Neuron (in vitro differentiated cells): ENCODE results near the gene DTX2.
"Not testable (repeated sequence)": the region's sequence is repeated elsewhere in the genome, so short reads cannot be mapped to it uniquely, and the experiment has no call there.

Experiments
- H2AFZ ChIP-seq: one replicate; pipeline ENCODE4 v1.6.1; 2013; ENCODE audit warnings: low read depth, mild to moderate bottlenecking, inconsistent platforms, low read length, moderate library complexity
- H3K27me3 ChIP-seq: one replicate; pipeline ENCODE4 v1.6.1; 2013; ENCODE audit warnings: low read length; ENCODE audit not compliant: insufficient read depth
- H3K36me3 ChIP-seq: one replicate; pipeline ENCODE4 v1.6.1; 2013; ENCODE audit warnings: low read length; ENCODE audit not compliant: insufficient read depth
- H3K4me1 ChIP-seq: one replicate; pipeline ENCODE4 v1.6.1; 2013; ENCODE audit warnings: low read length; ENCODE audit not compliant: insufficient read depth
- H3K4me3 ChIP-seq: 2 replicates; pipeline ENCODE4 v1.5.1; 2013; ENCODE audit warnings: mild to moderate bottlenecking, low read length, moderate library complexity
- H3K9me3 ChIP-seq: one replicate; pipeline ENCODE4 v1.6.1; 2013; ENCODE audit warnings: low read length

The DTX2 gene

DNA sequence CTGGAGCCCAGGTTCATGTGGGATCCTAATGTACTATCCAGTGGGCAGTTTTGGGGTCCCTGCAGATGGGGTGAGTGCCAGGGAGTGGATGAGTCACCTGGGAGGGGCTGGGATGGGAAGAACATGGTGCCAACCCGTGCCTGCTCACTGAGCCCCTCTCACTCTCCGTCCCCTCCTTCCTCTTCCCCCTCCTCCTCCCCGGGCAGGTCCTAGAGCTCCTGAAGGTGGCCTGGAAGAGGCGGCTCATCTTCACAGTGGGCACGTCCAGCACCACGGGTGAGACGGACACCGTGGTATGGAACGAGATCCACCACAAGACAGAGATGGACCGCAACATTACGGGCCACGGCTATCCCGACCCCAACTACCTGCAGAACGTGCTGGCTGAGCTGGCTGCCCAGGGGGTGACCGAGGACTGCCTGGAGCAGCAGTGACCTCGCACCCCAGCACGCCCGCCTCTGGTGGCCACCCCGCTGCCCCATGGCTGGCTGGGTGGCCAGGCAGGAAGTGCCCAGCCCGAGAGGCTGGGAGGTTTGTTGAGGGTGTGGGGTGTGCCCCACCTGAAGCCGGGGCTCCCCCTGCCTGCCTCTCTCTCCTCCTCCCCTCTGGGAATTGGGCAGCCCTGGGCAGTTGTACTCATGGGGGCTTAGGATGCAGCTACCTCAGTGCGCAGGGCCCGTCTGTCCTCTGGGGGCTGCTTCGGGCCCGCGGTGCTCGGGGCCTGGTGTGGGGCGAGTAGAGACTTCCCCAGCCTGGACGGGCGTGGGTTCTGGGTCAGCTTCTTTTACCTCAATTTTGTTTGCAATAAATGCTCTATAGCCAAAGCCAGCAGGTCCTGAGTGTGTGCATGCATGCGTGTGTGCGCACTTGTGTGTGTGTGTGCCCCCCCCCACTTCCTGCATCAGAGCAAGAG, 43.9 kb downstream of the DTX2 start:
- H2AFZ ChIP-seq, result no peak overlapping the region
- no peaks in the 10 kb centered on the region for H3K36me3 ChIP-seq
- no peak overlapping the region for H3K4me3 ChIP-seq
- no peaks in the 10 kb centered on the region for H3K27me3 ChIP-seq
- H3K9me3 ChIP-seq, result no peaks in the 10 kb centered on the region
- no peaks in the 10 kb centered on the region for H3K4me1 ChIP-seq

DNA sequence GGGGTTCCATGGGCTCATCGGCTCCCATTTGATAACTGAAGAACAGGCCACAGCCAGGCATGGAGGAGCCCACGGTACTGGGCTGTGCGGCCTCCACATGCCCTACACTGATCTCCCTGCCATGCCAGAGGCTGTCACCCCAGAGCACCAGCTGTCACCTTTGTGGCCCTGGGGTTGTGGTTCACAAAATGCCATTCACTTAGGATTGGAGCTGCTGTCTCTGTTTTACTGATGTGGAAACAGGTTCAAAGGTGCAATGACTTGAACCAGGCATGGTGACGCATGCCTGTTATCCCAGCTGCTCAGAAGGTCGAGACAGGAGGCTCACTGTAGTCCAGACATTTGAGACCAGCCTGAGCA, 44.6 kb downstream of the DTX2 start:
- Histone ChIP-seq H2AFZ (no peak overlapping the region), H3K4me1 (no peaks in the 10 kb centered on the region), H3K9me3 (no peaks in the 10 kb centered on the region), H3K27me3 (no peaks in the 10 kb centered on the region), H3K36me3 (no peaks in the 10 kb centered on the region), H3K4me3 (no peak overlapping the region)

DNA sequence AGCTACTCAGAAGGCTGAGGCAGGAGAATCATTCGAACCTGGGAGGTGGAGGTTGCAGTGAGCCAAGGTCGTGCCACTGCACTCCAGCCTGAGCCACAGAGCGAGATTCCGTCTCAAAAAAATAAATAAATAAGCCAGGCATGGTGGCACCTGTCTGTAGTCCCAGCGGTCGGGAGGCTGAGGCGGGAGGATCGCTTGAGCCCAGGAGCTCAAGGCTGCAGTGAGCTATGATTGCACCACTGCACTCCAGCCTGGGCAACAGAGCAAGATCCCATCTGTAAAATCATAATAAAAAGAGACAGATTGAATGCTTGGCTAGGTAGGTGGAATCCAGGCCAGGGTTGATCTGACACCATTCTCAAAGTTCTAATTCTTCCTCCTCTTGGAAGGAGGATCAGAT, 45.1 kb downstream of the DTX2 start:
- not testable (repeated sequence) for H3K36me3 ChIP-seq, H3K4me3 ChIP-seq, H3K9me3 ChIP-seq

DNA sequence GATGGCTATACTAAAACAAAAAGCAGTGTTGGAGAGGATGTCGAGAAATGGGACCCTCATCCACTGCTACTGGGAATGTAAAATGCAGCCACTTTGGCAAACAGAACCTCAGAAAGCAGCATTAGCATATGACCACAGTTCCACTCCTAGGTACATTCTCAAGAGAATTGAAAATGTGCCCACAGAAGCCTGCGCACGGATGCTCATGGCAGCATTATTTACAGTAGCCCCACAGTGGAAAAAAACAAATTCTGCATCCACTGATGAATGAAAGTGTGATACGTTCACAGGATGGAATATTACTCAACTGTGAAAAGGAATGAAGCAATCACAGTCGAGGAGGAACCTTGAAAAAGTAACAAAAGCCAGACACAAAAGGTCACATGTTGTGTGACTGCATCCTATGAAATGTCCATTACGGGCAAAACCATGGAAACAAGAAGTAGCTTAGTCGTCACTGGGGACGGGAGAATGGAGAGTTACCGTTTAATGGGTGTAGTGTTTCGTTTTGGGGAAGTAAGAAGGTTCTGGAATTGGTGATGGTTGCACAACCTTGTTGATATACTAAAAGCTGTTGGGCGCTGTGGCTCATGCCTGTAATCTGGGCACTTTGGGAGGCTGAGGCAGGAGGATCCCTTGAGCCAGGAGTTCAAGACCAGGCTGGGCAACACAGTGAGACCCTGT, 46.4 kb downstream of the DTX2 start:
- Histone ChIP-seq H3K27me3 (no peaks in the 10 kb centered on the region), H3K36me3 (no peaks in the 10 kb centered on the region), H3K4me1 (peaks cover under 1% of the 10 kb centered on the region), H3K9me3 (no peaks in the 10 kb centered on the region), H3K4me3 (no peak overlapping the region), H2AFZ (no peak overlapping the region)

More for the DNA sequence above, 45.1 kb downstream of the DTX2 start:
- not testable (repeated sequence) for H3K27me3 ChIP-seq, H2AFZ ChIP-seq, H3K4me1 ChIP-seq

DNA sequence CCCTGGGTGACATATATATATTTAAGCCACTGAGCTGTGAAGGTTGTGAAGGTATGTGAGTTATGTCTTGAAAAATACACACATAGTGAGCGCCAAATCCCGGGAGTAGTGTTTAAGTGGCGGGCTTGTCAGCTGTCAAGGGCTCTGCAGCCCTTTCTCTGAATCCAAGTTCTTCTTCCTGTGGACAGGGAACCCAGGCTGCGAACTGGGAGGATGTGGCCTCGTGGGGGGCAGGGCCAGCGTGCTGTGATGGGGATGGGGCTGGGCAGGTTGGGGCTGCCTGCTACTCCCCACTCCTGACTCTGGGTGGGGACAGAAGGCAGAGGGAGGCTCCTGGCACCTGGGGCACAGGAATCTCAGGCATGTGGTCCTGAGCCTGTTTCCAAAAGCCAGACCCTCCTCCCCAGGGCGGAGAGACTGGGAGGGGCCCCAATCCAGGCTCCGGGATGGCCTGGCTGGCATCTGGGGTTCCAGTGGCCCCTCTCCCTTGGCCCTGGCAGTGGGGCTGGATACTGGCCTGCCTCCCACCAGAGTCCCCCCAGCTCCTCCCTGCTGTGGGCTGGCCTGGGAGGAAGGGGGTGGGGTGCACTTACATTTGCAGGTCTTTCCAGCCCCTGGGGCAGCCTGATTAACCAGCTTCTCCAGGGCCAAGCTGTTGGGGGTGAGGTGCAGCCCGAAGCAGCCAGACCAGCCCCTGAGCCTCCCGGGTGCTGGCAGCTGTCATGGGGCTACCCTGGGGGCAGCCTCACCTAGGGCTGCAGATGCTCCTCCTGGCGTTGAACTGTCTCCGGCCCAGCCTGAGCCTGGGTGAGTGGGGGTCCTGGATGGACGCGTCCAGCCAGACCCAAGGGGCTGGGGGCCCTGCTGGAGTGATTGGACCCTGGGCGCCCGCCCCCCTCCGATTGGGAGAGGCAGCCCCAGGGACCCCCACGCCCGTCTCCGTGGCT, 48.7 kb downstream of the DTX2 start, which contains the start of gene UPK3B:
Gene UPK3B, plus strand, starts transcription at position 622 of the 947 bp plus-strand sequence. Its CDS starts 101 bp downstream, at position 723.
- Histone ChIP-seq H2AFZ (no peak within 1 kb of the TSS), H3K27me3 (no peaks in the 10 kb centered on the region), H3K36me3 (no peaks in the 10 kb centered on the region), H3K4me1 (peaks cover 10% of the 10 kb centered on the region), H3K9me3 (no peaks in the 10 kb centered on the region), H3K4me3 (no peak within 1 kb of the TSS)

DNA sequence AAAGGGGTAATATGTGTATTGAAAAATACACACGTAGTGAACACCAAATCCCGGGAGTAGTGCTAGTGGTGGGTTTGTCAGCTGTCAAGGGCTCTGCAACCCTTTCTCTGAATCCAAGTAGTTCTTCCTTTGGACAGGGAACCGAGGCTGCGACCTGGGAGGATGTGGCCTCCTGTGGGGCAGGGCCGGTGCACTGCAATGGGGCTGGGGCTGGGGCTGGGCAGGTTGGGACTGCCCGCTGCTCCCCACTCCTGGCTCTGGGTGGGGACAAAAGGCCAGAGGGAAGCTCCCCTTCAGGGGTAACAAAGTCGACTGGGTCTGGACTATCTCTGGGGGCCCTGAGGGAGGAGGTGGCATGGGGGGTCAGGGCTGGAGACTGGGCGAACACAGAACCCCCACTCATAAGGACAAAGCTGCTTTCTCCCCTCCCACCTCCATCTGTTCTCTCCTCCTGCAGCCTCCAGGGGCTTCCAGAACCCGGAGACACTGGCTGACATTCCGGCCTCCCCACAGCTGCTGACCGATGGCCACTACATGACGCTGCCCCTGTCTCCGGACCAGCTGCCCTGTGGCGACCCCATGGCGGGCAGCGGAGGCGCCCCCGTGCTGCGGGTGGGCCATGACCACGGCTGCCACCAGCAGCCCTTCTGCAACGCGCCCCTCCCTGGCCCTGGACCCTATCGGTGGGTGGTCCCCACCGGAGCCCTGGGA, 49.8 kb downstream of the DTX2 start:
- H3K9me3 ChIP-seq, H3K36me3 ChIP-seq, H3K4me3 ChIP-seq, H3K27me3 ChIP-seq, H3K4me1 ChIP-seq, H2AFZ ChIP-seq: not testable (repeated sequence)

DNA sequence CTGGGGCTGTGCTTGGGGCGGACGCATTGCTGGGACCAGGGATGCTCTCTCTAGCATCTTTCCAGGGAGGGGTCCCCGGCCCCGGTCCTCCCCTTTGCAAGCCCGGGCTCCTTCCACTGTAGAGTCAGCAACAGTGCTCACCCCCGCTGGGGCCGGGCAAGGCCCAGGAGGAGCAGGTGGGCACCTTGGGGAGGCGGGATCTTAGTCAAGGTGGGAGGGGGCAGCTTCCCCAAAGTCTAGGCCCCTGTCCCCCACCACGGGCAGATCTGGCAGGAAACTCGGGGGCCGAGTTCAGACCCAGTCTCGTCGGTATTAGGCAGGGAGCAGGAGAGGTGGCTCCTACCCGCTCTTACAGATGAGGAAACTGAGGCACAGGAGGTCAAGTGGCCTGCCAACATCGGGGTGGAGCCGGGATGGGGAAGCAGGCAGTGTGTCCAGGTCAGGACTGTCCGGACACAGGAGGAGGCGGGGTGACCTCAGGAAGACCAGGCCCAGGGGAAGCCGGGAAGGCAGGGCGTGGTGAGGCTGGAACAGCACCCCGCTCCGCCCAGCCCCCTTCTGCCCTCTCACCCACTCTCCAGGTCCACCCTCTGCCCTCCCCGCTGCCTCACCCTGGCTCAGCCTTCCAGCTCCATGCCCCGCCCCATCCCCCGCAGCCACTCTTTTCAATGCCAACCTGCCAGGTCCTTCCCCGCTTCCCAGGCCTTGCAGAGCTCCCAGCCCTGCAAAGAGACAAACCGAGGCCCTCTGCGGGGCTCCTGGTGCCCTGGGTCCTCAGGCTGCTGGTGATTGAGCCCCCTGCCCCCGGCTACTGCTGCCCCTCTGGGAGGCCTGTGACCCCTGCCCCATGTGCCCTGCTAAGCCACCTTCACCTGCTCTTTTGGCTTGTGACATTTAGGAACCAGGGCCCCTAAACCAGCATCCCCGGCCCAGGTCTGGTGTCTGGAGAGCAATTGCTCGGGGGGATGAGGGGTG, 50.7 kb downstream of the DTX2 start:
- not testable (repeated sequence) for H3K4me3 ChIP-seq, H3K36me3 ChIP-seq, H3K4me1 ChIP-seq, H3K9me3 ChIP-seq, H3K27me3 ChIP-seq, H2AFZ ChIP-seq

DNA sequence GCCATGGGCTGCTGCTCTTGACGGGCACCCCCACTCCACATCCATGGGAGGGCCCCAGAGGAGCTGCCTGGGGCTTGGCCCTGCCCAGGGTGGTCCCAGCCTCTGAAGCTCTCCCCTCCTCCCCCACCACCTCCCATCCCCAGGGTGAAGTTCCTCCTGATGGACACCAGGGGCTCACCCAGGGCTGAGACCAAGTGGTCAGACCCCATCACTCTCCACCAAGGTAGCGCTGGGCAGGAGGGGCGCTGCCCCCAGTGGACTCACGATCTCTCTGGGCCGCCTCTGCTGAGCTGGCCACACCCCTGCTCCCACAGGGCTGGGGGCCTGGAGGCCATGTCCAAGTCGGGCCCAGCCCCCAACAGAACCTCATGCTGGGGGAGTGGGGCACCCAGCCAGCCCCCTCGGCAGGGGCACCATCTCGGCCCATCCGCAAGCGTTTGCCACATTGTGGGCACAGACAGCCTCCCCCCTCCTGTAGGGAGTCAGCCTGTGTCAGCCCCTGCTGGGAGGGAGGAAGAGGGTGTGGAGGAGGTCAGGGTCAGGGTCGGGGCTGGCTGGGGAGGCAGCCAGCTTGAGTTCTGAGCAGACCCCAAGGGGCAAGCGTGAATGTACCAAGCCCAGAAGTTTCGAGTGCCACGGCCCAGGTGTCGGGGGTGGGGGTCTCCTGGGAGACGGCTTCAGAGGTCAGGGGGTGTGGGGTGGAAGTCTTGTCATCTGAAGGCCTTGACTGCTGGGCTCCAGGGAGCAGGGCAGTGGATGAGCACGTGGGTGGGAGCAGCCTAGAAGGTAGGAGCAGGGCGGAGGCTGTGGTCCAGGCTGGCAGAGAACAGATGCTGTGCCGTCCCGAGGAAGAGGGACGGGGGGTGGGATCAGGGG, 51.7 kb downstream of the DTX2 start:
- Histone ChIP-seq H3K9me3 (no peaks in the 10 kb centered on the region), H3K27me3 (no peaks in the 10 kb centered on the region), H3K4me3 (no peak overlapping the region), H3K4me1 (peaks cover 10% of the 10 kb centered on the region), H2AFZ (no peak overlapping the region), H3K36me3 (no peaks in the 10 kb centered on the region)

DNA sequence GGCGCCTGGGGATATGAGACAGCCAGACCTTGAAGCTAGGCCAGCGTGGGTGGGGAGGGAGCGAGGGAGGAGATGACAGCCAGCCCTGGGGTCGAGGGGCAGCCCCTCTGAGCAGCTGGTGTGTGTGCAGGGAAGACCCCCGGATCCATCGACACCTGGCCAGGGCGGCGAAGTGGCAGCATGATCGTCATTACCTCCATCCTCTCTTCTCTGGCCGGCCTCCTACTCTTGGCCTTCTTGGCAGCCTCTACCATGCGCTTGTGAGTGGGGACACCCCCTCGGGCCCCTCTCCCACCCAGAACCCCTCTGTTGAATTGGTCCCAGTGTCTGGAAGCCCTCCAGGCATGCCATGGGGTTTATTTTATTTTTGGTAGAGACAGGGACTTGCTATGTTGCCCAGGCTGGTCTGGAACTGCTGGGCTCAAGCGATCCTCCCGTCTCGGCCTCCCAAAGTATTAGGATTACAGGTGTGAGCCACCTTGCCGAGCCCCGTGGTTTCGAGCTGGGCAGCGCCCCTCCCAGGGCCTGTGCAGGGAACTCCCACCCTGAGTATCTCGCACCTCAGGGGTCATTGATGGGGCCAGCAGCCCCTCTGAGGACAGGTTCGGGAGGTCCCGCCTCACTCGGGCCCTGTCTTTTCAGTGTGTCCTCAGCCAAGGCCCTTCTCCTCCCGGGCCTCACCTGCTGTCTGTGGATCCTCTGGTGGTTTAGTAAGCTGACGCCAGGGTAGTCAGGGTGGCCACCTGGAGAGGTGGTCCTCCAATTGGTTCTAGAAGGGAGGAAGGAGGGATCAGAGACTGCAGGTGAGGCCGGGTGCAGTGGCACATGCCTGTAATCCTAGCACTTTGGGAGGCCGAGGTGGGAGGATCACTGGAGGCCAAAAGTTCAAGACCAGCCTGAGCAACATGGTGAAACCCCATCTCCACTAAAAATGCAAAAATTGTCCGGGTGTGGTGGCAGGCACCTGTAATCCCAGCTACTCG, 52.6 kb downstream of the DTX2 start:
- Histone ChIP-seq H3K4me3 (no peak overlapping the region), H3K36me3 (no peaks in the 10 kb centered on the region), H3K27me3 (no peaks in the 10 kb centered on the region), H3K4me1 (peaks cover 10% of the 10 kb centered on the region), H3K9me3 (no peaks in the 10 kb centered on the region), H2AFZ (no peak overlapping the region)

DNA sequence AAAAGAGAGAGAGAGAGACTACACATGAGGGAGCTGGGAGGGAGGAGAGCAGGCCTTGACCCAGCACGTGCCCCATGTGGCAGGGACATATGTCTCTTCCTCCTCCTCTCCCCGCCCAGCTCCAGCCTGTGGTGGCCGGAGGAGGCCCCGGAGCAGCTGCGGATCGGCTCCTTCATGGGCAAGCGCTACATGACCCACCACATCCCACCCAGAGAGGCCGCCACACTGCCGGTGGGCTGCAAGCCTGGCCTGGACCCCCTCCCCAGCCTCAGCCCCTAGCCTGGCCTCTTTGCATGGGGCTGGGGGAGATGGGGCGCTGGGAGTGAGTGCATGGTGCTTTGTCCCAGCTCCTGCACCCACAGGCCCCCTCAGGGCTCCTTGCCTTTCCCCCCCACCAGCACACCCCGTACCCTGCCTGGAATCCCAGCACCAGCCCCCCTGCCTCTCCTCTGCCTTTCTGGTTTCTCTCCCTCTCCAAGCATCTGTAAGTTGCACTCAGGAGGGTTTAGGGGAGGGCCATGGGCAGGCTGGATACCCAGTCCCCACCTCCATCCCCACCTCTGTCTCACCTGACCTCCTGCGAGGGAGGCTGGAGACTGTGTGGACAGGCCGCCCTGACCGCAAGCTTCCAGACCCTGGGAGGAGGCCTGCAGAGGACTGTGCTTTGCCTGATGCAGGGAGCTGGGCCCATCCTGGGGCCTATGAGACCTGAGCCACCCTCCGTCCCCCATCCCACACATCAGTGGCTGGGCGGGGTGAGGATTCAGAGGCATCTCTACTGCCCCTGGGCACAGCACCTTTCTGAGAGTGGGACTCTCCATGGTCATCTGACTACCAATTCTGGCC, 53.6 kb downstream of the DTX2 start:
- Histone ChIP-seq H3K4me3 (no peak overlapping the region), H3K9me3 (no peaks in the 10 kb centered on the region), H3K27me3 (no peaks in the 10 kb centered on the region), H3K36me3 (no peaks in the 10 kb centered on the region), H3K4me1 (peaks cover 10% of the 10 kb centered on the region), H2AFZ (no peak overlapping the region)
